GM23248 (cell line): ENCODE measurements around the gene PAM.

Source experiments
- EZH2 ChIP-seq: fragments of 200-600 bp; sonication (generic); IDR thresholded peaks from 2 replicates; pipeline ENCODE4 v1.6.1; 2018; ENCODE audit warnings: antibody characterized with exemption, mild to moderate bottlenecking; ENCODE audit not compliant: insufficient read depth, poor library complexity, severe bottlenecking
- EZH2phosphoT487 ChIP-seq: fragments of 200-600 bp; sonication (generic); IDR thresholded peaks from 2 replicates; pipeline ENCODE4 v1.6.1; 2018; ENCODE audit warnings: antibody characterized with exemption, moderate library complexity, mild to moderate bottlenecking, low read depth; ENCODE audit not compliant: insufficient read depth

DNA sequence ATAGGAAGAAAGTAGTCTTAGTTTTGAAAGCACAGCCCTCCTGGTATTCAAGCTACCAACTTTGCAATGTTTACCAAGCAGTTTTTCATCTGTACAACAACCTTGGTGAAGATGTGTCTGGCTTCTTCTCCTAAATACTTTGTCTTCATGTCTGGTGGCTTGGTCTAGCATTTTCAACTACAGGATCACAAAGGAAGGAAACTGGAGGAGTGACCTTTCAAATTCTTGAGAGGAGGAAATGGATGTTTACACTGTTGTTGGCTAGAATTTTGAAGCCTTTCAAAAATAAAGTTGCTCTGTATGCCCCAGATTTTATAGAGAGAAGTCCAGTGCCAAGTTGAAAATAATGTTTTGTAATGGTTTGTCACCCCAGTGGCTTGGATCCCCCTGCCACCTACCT lies 16.3 kb downstream of the PAM start:
- TF ChIP-seq EZH2 (no peak), EZH2phosphoT487 (no peak)
